Measurements from ENCODE around the gene EBI3.
A peak's percentile ranks its signal among the peaks of the same experiment; 100 is the strongest.
"Not testable (repeated sequence)": the region's sequence is repeated elsewhere in the genome, so short reads cannot be mapped to it uniquely, and the experiment has no call there.

Gene EBI3

DNA sequence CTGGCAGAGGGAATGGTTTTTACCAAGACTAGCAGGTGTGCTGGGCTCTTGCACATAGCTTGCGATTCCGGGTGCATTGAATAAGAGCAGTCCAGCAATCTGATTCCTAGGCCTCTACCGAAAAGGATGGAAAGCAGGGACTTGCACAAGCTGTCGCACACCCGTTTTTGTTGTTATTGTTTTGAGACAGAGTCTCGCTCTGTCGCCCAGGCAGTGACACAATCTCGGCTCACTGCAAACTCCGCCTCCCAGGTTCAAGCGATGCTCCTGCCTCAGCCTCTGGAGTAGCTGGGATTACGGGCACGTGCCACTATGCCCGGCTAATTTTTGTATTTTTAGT lies 5.5 kb downstream of the EBI3 start:
- no peak for DNase-seq

DNA sequence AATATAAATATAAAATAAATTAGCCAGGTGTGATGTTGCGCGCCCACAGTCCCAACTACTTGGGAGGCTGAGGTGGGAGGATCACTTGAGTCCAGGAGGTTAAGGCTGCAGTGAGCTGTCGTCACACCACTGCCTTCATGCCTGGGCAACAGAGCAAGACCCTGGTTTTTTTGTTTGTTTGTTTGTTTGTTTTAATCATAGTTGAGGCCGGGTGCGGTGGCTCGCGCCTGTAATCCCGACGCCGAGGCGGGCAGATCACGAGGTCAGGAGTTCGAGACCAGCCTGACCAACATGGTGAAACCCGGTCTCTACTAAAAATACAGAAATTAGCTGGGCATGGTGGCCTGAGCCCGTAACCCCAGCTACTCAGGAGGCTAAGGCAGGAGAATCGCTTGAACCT lies 8.2 kb downstream of the EBI3 start:
- DNase-seq, result not testable (repeated sequence)

DNA sequence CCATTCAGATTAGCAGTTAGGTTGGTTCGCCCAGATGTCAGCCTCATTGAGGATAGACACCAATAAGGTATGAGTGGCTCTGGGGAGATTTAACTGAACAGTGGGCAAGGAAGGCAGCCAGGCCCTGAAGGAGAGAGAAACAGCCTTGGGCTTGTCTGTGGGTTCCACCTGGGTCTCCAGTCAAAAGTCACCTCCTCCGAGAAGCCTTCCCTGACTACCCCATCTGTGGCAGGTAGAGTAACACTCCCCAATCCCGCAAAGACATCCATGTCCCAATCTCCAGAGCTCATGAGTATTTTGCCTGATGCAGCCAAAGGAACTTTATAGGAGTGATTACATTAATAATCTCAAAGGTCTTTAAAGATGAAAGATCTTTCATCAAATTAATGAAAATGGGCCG lies 9.5 kb downstream of the EBI3 start:
- no peak for DNase-seq

DNA sequence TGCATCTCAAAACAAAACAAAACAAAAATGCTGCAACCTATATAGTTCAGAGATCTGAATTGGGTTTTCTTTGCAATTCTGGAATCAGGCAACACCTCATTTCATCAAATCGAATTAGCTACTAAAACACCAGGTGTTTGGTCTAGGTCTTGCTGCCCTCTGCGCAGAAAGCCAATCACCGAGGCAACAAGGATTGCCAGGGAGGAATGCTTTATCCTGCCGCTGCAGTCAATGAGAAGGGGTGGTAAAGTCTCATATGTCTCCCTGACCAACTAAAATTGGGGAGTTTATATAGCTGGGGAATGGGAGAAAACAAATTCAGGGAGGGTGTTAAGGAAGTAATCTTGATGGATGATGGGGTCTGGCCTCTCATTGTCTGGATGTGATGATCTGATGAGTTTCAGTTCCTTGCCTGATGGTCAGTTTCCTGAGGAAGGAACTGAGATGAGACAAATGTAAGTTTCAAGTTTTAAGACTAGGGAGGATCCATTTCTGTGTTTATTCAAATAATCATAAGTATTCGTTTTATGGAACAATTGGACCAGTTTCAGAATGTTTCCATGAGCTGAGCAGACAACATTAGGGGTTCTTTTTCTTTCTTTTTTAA lies 12.6 kb downstream of the EBI3 start:
- no peak for DNase-seq

DNA sequence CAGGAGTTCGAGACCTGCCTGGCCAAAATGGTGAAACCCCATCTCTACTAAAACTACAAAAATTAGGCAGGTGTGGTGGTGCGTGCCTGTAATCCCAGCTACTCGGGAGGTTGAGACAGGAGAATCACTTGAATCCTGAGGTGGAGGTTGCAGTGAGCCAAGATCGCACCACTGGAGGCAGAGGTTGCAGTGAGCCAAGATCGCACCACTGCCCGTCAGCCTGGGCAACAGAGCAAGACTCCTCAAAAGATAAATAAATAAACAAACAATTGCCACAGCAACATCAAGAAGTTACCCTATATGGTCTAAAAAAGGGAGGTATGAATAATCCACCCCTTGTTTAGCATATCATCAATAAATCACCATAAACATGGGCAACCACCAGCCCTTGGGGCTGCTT lies 16.6 kb downstream of the EBI3 start:
- DNase-seq, result not testable (repeated sequence)

DNA sequence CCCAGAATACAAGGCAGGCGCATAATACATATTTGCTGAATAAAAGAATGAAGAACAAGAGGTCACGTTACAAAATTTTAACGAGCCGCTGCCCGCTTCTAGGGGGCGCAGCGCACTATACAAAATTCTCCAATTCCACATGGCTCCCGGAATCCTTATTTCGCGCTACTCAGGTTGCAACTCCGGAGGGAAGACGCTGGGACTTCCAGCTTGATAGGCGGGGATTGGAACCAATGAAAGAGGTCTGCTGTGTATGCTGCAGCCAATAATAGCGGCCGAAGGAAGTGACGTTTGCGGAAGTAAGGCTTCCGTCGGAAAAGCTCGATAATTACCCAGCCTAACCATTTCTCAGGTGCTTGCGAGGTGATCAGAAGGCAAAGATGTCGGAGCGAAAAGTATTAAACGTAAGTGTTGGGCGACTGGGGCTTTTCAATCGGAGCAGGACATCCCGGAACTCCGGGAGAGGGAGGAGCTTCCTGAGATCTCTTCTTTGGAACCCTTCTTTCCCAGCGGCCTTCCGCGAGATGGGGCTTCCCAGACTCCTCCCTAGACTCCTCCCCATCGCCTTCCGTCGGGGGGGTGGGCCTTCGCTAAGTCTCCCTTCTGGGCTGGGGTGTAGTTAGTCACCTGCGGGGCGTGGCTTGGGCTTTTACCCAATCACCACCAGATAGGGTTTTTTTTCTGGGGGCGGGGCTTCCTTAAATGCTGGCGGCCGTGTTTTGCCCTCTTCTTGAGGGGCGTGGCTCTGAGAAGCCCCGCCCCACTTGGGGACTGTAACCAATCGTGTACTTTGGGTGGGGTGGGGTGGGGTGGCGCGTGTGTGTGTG lies 17.7 kb downstream of the EBI3 start, which contains the start of gene YJU2:
Gene YJU2 (plus strand): TSS at position 314 of the 827 bp plus-strand sequence. CDS start 67 bp downstream, at position 381.
- peak; percentile 99 for DNase-seq

DNA sequence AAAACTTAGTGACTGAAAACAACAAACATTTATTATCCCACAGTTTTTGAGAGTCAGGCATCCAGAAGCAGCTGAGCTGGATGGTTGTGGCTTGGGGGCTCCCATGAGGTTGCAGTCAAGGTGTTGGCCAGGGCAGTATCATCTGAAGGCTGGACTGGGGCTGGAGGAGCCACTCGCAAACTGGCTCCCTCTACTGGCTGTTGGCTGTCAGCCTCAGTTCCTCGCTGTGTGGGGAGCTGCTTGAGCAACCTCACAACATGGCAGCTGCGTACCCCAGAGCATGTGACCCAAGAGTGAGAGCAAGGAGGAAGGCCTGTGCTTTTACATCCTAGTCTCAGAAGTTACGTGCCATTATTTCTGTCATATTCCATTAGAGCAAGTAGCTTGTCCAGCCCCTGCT lies 27.2 kb downstream of the EBI3 start:
- no peak for DNase-seq

DNA sequence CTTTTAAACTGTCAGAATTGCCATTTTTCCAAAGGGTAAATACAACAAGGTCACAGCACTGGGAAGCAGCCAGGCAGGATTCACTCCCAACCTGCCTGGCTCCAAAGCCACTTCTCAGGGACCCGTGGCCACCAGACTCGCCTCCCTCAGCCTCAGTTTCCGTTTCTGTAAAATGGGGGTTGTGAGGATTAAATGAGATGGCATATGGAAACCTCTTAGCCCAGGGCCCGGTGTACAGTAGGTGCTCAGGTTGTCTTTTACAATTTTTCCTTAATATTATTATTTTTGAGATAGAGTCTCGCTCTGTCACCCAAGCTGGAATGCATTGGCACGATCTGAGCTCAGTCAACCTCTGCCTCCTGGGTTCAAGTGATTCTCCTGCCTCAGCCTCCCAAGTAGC lies 27.7 kb downstream of the EBI3 start:
- DNase-seq, result no peak

DNA sequence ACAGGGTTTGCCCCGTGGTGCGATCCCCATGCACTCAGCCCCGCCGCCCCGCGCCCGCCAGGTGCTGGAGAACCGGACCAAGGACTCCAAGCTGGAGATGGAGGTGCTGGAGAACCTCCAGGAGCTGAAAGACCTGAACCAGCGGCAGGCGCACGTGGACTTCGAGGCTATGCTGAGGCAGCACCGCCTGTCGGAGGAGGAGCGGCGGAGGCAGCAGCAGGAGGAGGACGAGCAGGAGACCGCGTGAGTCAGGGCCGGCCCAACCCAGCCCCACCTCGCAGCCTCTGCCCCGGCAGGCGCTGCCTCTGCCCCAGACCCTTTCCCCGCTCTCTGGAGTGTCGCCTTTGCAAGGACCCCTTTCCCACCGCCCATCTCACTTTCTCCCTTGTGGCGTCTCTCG lies 28.9 kb downstream of the EBI3 start:
- no peak for DNase-seq

DNA sequence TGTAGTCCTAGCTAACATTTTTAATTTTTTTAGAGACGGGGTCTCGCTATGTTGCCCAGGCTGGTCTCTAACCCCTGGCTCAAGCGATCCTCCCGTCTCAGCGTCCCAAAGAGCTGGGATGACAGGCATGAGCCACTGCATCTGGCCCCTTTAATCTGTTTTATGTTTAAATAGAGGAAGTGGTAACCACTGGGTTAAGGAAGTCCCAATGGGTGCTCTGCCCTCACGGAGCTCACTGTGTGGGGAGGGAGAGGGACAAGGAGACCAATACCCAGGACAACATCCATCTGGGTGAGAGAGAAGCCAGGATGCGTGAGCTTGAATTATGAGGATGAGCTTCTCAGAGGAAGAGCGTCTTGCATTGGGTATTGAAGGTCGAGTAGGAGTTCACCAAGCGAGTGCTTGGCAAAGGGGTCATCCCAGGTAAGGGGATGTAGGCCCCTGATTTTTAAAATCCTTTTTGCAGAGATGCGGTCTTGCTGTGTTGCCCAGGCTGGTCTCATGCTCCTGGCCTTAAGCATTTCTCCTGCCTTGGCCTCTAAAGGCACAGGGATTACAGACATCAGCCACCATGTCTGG lies 31.4 kb downstream of the EBI3 start:
- DNase-seq, result no peak

DNA sequence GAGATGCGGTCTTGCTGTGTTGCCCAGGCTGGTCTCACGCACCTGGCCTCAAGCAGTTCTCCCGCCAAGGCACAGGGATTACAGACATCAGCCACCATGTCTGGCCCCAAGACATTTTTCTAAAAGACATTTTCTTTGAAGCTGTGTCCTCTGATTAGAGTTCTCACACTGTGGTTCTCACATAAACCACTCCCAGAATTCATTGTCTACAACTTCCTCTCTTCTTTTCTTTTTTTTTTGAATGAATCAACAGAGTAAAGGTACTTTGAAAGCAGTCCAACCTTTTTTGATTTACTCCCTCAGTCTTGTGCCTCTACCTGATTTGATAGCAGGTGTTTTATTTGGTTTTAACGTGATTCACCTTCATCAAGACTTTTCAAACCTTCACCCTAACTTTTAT lies 35.5 kb downstream of the EBI3 start:
- DNase-seq, result no peak

DNA sequence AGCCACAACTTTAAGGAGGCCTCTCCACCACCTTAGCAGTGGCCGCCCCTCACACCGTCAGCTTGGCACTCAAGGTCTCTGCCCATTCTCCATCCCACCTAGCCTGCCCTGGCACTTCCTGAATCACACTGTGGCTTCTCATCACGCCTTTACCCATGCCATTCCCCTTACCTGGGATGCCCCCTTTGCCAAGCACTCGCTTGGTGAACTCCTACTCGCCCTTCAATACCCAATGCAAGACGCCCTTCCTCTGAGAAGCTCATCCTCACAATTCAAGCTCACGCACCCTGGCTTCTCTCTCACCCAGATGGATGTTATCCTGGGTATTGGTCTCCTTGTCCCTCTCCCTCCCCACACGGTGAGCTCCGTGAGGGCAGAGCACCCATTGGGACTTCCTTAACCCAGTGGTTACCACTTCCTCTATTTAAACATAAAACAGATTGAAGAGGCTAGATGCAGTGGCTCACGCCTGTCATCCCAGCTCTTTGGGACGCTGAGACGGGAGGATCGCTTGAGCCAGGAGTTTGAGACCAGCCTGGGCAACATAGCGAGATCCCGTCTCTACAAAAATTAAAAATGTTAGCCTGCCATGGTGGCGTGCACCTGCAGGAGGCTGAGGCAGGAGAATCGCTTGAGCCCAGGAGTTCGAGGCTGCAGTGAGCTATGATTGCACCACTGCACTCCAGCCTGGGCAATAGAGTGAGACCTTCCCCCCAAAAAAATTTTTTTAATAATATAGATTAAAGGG lies 37.1 kb downstream of the EBI3 start:
- DNase-seq, result no peak

DNA sequence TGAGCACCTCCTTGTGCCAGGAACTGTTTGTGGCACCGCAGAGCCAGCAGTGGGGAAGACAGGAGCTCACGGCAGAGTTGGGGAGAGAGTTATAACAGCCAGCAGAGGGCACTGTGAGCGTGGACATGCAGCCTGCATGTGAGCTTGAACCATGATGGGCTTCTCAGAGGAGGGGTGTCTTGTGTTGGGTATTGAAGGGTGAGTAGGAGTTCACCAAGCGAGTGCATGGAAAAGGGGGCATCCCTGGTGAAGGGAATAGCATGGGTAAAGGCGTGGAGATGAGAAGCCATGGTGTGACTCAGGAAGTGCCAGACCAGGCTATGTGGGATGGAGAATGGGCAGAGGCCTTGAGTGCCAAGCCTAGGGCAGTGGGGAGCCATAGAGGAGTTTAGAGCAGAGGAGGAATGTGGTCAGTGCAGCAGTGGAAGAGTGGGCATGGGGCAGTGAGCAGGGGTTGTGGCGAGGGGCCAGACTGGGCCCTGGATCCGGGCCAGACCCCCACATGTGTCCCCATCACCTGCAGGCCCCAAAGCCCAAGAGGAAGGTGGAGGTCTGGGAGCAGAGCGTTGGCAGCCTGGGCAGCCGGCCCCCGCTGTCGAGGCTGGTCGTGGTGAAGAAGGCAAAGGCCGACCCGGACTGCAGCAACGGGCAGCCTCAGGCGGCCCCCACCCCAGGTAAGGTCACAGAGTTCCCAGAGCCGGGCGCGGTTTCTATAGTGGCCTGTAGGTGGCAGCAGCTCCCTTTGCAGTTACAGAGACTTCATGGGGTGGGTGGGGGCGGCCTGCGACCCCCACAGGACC lies 38.0 kb downstream of the EBI3 start:
- DNase-seq, result peak; percentile 41

DNA sequence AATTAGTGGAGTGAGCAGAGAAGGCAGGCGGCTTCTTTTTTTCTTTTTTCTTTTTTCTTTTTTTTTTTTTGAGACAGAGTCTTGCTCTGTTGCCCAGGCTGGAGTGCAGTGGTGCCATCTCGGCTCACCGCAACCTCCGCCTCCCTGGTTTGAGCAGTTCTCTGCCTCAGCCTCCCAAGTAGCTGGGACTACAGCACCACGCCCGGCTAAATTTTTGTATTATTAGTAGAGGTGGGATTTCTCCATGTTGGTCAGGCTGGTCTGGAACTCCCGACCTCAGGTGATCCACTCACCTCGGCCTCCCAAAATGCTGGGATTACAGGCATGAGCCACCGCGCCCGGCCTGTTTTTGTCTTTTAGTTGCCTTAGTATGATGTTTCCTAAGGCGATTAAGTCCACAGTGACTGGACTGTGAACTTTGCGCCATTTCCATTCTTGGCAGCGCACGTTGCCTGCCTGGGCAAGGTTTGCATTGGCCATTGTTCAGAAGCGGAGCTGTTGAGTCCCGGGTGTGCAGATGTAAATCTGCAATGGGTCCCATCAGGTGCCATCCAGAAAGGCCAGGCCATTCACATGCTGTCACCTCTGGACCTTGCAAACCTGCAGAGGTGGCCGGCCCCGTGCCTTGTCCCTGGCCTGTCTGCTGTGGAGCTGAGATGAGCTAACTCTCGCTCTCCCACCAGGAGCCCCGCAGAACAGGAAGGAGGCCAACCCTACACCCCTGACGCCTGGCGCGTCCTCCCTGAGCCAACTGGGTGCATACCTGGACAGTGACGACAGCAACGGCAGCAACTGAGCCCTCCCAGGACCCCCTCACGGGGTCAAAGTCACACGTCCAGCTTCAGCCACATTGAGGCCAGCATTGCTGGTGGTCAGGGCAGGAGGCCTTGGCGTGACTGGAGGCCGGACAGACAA lies 38.8 kb downstream of the EBI3 start:
- DNase-seq, result no peak

DNA sequence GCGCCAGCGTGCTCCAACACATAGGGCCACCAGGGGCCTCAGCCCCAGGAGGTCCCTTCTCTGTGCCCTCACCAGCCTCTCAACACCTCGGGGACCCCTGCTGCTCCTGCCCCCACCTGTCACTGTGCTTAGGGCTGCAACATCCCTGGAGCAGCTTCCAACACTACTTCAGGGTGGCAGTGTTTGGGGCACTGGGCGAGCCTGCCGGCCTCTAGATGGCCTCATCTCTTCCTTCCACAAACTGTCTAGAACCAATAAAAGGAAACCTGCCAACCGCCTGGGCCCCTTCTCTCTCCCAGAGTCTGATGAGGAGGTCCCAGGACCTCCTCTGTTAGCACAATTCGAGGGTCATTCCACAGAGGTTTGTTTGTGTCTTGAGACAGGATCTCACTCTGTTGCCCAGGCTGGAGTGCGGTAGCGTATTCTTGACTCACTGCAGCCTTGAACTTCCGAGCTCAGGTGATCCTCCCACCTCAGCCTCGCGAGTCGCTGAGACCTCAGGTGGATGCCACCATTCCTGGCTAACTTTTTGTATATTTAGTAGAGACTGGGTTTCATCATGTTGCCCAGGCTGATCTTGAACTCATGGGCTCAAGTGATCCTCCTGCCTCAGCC lies 39.6 kb downstream of the EBI3 start:
- DNase-seq, result no peak

DNA sequence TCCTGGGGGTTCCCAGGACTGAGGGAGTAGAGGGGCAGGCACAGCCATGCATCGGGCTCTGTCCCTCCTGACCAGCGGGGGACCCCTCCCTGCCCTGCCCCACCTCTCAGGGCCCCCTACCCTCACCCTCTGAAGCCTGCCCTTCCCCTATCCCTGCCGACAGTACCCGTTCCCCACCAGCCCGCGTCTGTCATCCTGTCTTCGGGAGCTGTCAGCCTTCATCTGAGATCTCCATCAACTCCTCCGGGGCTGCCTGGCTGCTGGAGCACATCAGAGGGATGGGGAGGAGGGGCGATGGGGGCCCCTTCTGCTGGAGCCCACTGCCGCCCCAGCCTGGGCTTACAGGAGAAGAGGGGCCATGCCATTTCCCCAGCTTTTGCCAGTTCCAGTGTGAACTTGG lies 43.6 kb downstream of the EBI3 start:
- no peak for DNase-seq

DNA sequence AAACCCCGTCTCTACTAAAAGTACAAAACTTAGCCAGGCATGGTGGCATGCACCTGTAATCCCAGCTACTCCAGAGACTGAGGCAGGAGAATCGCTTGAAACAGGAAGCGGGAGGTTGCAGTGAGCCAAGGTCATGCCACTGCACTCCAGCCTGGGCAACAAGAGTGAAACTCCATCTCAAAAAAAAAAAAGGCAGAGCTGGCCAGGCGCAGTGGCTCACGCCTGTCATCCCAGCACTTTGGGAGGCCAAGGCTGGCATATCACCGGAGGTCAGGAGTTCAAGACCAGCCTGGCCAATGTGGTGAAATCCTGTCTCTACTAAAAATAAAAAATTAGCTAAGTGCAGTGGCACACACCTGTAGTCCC lies 45.0 kb downstream of the EBI3 start:
- not testable (repeated sequence) for DNase-seq

DNA sequence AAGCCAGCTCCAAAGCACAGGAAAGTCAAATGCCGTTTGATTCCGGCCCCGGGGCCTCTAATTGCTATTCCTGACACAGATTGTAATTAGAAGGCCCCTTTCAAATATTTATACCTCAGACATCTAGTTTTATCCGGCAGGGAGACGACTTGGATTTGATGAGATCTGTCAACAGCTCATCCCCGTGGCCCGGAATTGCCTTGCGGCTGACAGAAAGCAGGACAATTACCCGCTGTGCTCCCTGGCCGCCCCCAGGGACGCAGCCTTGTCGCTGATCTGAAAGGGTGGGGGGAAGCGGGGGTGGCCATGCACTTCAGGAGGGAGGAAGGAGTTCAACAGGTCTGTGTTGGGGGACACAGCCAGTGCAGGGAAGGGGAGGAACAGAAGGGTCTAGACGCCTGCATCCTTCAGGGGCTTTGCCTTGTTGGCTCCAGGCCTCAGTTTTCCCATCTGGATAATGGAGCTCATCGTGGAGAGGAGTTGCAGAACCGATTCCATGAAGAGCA lies 47.9 kb downstream of the EBI3 start:
- no peak for DNase-seq

DNA sequence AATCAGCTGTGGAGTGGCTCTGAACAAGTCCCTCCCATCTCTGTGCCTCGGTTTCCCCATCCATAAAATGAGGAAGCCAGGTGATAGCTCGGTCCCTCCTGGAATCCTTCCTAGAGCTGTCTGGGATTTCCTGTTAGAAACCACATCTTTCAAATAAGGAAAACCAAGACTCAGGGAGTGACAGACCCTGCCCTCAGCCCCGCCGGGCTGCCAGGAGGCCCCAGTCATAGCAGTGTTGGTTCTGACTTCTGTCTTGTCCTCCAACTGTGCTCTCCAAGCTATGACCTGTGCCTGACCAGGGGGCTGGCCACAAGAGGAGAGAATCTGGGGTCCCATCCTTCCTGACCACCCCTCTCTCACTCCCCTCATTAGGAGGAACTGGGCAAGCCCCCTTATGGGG lies 48.7 kb downstream of the EBI3 start:
- no peak for DNase-seq

DNA sequence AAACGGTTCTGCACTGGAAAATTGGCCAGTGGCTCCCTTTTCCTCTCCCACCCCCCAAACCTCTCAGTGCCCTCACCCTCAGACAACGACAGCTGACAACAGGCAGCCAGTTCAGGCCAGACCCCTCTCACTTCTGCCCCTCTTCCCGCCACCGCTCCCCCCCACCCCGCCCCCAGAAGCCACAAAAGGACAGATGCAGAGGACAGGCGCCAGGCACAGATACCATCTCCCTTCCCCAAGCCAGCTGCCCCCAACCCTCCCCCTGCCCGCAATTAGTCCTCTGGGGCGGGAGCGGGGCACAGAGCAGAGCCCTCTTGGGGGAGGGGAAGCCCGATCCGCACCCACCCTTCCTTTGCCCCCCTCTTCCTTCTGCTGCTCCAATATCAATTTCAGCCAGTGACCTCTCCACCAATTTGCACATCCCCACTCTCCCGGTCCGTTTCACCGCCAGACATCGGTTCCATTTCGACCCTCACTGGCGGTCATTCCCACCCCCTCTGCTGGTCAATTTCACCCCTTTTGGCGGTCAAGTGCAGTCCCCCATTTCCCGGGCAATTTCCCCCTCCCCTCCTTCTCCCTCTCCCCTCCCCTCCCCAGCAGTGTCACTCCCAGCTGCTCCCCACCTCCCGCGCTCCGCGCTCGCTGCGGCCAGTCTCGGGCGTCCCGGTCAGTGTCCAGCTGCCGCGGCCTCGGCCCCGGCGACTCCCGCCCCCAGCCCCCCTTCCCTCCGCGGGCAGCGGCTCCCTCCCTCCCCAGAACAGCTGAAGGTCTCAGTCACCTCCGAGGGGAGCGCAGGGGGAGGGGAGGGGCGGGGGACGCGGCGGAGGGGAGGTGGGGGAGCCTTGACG lies 49.3 kb downstream of the EBI3 start, which contains the start of gene SHD:
Gene SHD (plus strand): TSS at position 848 of the 848 bp plus-strand sequence. CDS start 798 bp downstream, outside the sequence.
- DNase-seq, result no peak
